Esophagus squamous epithelium (tissue), 5 donors: ENCODE measurements around the gene ADPRHL1. TPM values are rescaled to one million over a fixed set of nuclear protein-coding genes. Genes with fewer than 3 reads are reported as not detected.
"Not testable (repeated sequence)": the region's sequence is repeated elsewhere in the genome, so short reads cannot be mapped to it uniquely, and the experiment has no call there.

Experiments
- DNase-seq: peaks from one replicate; lab custom pipeline; 2025; lab: John Stamatoyannopoulos, UW
- H3K27ac ChIP-seq, 4 donors: fragments of 200-600 bp; sonication (generic); one replicate each; pipeline ENCODE4 v1.5.1; 2016 to 2019; ENCODE audit warnings: mild to moderate bottlenecking in 1 of 4
- H3K27me3 ChIP-seq, 4 donors: fragments of 200-600 bp; sonication (generic); 1 replicate in 3 of 4; 2 replicates in 1 of 4; pipeline versions ENCODE4 v1.5.1 to v1.6.0; 2017 to 2021; ENCODE audit warnings: antibody characterized with exemption in 1 of 4
- H3K36me3 ChIP-seq, 3 donors: fragments of 200-600 bp; sonication (generic); one replicate each; pipeline ENCODE4 v1.5.1; 2016 to 2019
- H3K4me1 ChIP-seq, 3 donors: fragments of 200-600 bp; sonication (generic); one replicate each; pipeline ENCODE4 v1.5.1; 2017 to 2019
- H3K4me3 ChIP-seq, 4 donors: fragments of 200-600 bp; sonication (generic); 1 replicate in 3 of 4; 2 replicates in 1 of 4; pipeline ENCODE4 v1.5.1; 2016 to 2019; ENCODE audit warnings: mild to moderate bottlenecking in 2 of 4, moderate library complexity in 1 of 4
- H3K9me3 ChIP-seq, 3 donors: fragments of 200-600 bp; sonication (generic); one replicate each; pipeline ENCODE4 v1.5.1; 2016 to 2019
- POLR2A ChIP-seq, 4 donors: fragments of 450-650 bp; IDR thresholded peaks; one replicate each; pipeline ENCODE4 v1.6.1; 2017; ENCODE audit warnings: antibody characterized with exemption in 4 of 4, mild to moderate bottlenecking in 4 of 4, moderate library complexity in 3 of 4
- WGBS, 2 donors: methylation state at CpG; one replicate each; pipeline ENCODE4 v1.1.5; 2018; 5-methylcytosine and 5-hydroxymethylcytosine counted together
- intact Hi-C: fragments of 100-400 bp; cut with DNase I; formaldehyde crosslinking; loops from one replicate; pipeline ENCODE4 v1.15.0; 2022
- total RNA-seq, 4 donors: library from RNA; depleted of rRNA; stranded (reverse); fragments of >200 nt; gene quantifications; one replicate each; pipeline ENCODE4 v1.1.0, GENCODE V29; 2016
- TF ChIP-seq, protein P1 (sequence below), 6 experiments: fragments of 450-650 bp in 4 of 6; fragments of 200-600 bp in 2 of 6; sonication (generic) in 2 of 6; IDR thresholded peaks; one replicate each; pipeline ENCODE4 v1.5.1; 2016 to 2019; ENCODE audit warnings: antibody characterized with exemption in 6 of 6, mild to moderate bottlenecking in 4 of 6, moderate library complexity in 4 of 6
- donor health status: DM: yes; HTN: yes; CAD: no.

ADPRHL1 gene
- total RNA-seq, 4 donors from 2014 or later = 0.31 to 3.5 (median 2.2) TPM

DNA sequence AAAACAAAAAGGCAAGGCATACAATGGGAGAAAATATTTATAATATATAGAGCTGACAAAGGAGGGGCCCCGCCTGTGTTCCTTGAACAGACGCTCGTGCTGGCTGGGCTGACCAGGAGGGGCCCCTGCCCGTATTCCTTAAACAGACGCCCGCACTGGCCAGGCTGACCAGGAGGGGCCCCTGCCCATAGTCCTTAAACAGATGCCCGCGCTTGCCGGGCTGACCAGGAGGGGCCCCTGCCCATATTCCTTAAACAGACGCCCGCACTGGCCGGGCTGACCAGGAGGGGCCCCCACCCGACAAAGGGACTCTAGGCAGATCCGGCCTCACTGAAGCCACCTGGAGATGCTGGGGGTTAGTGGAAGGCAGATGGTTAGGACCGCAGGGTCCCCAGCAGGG, 9.3 kb downstream of the ADPRHL1 start:
- WGBS, 2 donors = 88 to 91% methylated on average over 4 to 13 of the region's 15 CpGs
- Histone ChIP-seq H3K4me3 (no peak overlapping the region), H3K27me3 (no peaks in the 10 kb centered on the region), H3K4me1 (peaks cover 0 to 6% (median 0%) of the 10 kb centered on the region in 3 donors), H3K9me3 (no peaks in the 10 kb centered on the region), H3K27ac (no peak overlapping the region), H3K36me3 (no peaks in the 10 kb centered on the region)
- DNase-seq = no peak
- intact Hi-C loops = no loop called here
- TF ChIP-seq, protein P1, sequence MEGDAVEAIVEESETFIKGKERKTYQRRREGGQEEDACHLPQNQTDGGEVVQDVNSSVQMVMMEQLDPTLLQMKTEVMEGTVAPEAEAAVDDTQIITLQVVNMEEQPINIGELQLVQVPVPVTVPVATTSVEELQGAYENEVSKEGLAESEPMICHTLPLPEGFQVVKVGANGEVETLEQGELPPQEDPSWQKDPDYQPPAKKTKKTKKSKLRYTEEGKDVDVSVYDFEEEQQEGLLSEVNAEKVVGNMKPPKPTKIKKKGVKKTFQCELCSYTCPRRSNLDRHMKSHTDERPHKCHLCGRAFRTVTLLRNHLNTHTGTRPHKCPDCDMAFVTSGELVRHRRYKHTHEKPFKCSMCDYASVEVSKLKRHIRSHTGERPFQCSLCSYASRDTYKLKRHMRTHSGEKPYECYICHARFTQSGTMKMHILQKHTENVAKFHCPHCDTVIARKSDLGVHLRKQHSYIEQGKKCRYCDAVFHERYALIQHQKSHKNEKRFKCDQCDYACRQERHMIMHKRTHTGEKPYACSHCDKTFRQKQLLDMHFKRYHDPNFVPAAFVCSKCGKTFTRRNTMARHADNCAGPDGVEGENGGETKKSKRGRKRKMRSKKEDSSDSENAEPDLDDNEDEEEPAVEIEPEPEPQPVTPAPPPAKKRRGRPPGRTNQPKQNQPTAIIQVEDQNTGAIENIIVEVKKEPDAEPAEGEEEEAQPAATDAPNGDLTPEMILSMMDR (IDR thresholded peaks at IDR 0.05) = no peak
- no peak for TF ChIP-seq POLR2A (IDR thresholded peaks at IDR 0.05)

DNA sequence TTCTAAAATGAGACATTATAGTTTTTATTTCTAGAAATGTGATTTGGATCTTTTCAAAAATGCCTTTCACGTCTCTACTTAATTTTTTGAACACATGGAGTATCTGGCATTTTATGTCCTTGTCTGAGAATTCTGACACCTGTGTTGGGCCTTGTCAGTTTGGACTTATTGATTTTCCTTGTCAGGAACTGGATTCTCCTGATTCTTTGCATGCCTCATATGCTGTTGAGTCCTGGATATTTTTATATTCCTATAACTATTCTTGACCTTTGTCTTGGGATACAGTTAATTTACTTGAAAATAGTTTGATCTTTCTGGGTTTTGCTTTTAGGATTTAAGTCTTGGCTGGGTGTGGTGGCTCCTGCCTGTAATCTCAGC, 10.3 kb downstream of the ADPRHL1 start:
- H3K9me3 ChIP-seq = no peaks in the 10 kb centered on the region
- TF ChIP-seq, protein P1 (IDR thresholded peaks at IDR 0.05) = no peak
- no peak for TF ChIP-seq POLR2A (IDR thresholded peaks at IDR 0.05)
- H3K4me3 ChIP-seq = no peak overlapping the region
- no peaks in the 10 kb centered on the region for H3K4me1 ChIP-seq
- WGBS, 2 donors = 81 to 93% methylated on average over 1 of the region's 1 CpG
- H3K36me3 ChIP-seq = no peaks in the 10 kb centered on the region
- no peak for DNase-seq
- no peaks in the 10 kb centered on the region for H3K27me3 ChIP-seq
- intact Hi-C loops = no loop called here
- no peak overlapping the region for H3K27ac ChIP-seq

DNA sequence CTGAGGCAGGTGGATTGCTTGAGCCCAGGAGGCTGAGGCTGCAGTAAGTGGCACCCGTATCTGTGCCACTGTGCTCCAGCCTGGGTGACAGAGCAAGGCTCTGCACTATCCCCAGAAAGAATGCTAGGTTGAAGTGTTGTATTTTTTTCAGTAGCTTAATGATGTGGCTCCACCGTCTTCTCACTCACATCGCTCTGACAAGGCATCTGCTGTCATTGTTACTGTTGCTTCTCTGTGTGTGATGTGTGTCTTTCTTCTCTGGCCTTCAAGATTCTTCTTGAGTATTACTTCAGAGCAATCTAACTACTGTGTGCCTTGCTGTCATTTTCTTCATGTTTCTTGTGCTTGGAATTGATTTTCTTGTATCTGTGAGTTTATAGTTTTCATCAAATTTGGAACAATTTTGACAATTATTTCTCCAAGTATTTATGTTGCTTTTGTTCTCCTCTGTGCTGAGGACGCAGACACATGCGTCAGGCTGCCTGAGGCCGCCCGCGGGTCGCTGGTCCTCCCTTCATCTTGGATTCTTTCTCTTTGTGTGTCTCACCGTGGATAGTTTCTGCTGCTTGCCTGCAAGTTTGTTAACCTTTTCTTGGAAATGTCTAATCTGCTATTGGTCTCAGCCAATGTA, 10.8 kb downstream of the ADPRHL1 start:
- Histone ChIP-seq H3K4me3 (no peak overlapping the region), H3K27ac (no peak overlapping the region), H3K4me1 (no peaks in the 10 kb centered on the region), H3K9me3 (no peaks in the 10 kb centered on the region), H3K27me3 (no peaks in the 10 kb centered on the region), H3K36me3 (no peaks in the 10 kb centered on the region)
- WGBS, 2 donors = 82 to 85% methylated on average over 10 of the region's 10 CpGs
- intact Hi-C loops = no loop called here
- no peak for TF ChIP-seq POLR2A (IDR thresholded peaks at IDR 0.05)
- DNase-seq = no peak

DNA sequence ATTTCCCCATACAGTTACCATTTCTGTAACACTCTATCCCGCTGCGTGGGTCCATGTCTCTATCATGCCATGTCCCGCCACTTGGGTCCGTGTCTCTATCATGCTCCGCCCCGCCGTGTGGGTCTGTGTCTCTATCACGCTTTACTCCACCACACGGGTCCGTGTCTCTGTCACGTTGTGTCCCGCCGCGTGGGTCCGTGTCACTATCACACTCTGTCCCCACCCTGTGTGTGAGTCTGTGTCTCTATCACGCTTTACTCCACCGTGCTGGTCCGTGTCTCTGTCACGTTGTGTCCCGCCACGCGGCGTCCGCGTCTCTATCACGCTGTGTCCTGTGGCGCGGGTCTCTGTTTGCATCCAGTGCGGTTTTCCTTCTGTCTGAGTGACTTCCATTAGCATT, 11.6 kb downstream of the ADPRHL1 start:
- TF ChIP-seq, protein P1 (IDR thresholded peaks at IDR 0.05) = no peak
- no peak for TF ChIP-seq POLR2A (IDR thresholded peaks at IDR 0.05)
- H3K27me3 ChIP-seq = no peaks in the 10 kb centered on the region
- H3K9me3 ChIP-seq = no peaks in the 10 kb centered on the region
- 97 to 98% methylated on average over 29 of the region's 29 CpGs for WGBS, 2 donors
- no peak overlapping the region for H3K27ac ChIP-seq
- no peak overlapping the region for H3K4me3 ChIP-seq
- H3K36me3 ChIP-seq = no peaks in the 10 kb centered on the region
- intact Hi-C loops = no loop called here
- no peaks in the 10 kb centered on the region for H3K4me1 ChIP-seq
- DNase-seq = no peak

DNA sequence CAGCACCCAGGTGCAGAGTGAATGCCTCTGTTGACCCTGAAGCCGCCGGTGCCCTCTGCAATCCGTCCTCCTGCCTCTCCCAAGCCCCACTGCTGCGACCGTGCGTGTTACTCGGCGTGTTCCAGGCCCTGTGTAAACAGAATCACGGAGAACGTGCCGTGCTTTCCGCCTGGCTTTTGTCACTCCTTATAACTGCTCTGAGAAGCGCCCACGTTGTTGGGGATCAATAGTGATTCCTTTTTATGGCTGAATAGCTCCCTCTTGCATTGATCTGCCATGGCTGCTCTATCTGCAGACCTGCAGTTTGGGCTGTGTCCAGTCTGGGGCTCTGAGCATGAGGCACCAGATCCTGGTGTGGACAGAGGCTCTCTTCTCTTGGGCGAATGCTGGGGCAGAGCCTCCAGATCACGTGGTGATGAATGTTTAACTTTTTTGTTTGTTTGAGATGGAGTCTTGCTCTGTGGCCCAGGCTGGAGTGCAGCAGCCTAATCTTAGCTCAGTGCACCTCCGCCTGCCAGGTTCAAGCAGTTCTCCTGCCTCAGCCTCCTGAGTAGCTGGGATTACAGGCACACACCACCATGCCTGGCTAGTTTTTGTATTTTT, 15.8 kb downstream of the ADPRHL1 start:
- DNase-seq = no peak
- WGBS, 2 donors = 60 to 77% methylated on average over 6 to 11 of the region's 17 CpGs

DNA sequence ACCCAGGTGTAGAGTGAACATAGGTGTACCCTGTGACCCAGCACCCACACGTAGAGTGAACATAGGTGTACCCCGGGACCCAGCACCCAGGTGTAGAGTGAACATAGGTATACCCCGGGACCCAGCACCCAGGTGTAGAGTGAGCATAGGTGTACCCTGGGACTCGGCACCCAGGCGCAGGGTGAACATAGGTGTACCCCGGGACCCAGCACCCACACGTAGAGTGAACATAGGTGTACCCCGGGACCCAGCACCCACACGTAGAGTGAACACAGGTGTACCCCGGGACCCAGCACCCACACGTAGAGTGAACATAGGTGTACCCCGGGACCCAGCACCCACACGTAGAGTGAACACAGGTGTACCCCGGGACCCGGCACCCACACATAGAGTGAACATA, 16.4 kb downstream of the ADPRHL1 start:
- H3K9me3 ChIP-seq, DNase-seq, H3K4me3 ChIP-seq, H3K27me3 ChIP-seq, H3K36me3 ChIP-seq, H3K4me1 ChIP-seq, intact Hi-C loops, H3K27ac ChIP-seq: not testable (repeated sequence)
- WGBS, 2 donors = 93% methylated on average over 7 to 9 of the region's 15 CpGs

More for the DNA sequence above, 15.8 kb downstream of the ADPRHL1 start:
- TF ChIP-seq, protein P1 (IDR thresholded peaks at IDR 0.05) = no peak
- no peak for TF ChIP-seq POLR2A (IDR thresholded peaks at IDR 0.05)
- no peak overlapping the region for H3K4me3 ChIP-seq
- H3K9me3 ChIP-seq = no peaks in the 10 kb centered on the region
- H3K36me3 ChIP-seq = no peaks in the 10 kb centered on the region
- H3K27ac ChIP-seq = no peak overlapping the region
- intact Hi-C loops = no loop called here
- no peaks in the 10 kb centered on the region for H3K27me3 ChIP-seq
- no peaks in the 10 kb centered on the region for H3K4me1 ChIP-seq

DNA sequence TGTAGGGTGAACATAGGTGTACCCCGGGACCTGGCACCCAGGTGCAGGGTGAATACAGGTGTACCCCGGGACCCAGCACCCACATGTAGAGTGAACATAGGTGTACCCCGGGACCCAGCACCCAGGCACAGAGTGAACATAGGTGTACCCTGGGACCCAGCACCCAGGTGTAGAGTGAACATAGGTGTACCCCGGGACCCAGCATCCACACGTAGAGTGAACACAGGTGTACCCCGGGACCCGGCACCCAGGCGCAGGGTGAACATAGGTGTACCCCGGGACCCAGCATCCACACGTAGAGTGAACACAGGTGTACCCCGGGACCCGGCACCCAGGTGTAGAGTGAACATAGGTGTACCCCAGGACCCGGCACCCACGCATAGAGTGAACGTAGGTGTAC, 17.4 kb downstream of the ADPRHL1 start:
- H3K27ac ChIP-seq, intact Hi-C loops, H3K36me3 ChIP-seq, DNase-seq, H3K4me3 ChIP-seq, H3K4me1 ChIP-seq, H3K27me3 ChIP-seq, H3K9me3 ChIP-seq: not testable (repeated sequence)
- WGBS, 2 donors = 89 to 95% methylated on average over 12 of the region's 15 CpGs
